ENCODE data around the gene VPS8.

The VPS8 gene

DNA sequence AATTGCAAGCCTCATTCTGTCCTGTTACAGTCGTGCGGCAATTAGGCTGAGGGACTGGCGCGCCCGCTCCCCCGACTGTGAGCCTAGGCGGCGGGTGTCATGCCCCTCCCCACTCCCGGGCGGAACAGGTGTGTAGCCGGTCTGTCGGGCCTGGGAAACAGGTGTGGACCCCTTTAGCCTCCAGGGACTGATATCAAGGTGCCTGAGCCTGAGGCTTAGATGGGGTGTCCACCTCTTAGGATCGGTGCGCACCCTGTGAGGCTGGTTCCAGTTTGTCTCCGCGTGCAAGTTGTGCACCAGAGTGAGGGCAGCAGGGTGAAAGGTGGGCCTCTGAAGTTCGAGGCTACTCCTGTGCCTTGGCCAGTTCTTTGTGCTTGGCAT, 686 bp downstream of the VPS8 start:
- no peak for DNase-seq (ENCODE audit: low read depth)

DNA sequence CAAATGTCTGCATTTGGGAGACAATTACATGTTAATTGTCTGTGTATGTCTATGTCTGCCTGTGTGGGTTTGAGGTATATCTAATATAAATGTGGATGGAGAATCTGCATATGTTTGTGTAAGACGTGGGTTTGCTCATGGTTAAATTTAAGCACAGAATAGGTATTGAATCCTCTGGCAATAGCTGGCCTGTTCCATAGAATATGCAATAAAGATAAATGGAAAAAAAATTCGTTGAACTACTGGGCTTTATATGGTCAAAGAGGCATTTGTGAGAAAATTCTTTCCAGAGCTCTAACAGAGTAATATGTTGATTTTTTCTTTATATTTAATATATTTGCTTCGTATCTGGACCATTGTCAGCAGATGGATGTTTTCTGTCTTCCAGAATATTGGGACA, 1.4 kb downstream of the VPS8 start:
- DNase-seq (ENCODE audit: low read depth) = no peak

DNA sequence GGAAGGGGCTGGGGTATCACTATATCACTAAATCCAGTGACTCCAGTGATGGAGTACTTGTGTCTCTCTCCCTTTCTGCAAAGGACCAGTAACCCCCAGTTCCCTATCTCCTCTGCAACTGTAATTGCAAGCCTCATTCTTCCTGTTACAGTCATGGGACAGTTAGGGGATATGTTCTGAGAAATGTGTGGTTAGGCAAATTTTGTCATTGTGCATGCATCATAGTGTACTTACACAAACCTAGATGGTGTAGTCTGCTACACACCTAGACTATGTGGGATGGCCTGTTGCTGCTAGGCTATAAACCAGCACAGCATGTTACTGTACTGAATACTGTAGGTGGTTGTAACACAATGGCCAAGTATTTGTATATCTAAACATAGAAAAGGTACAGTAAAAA, 2.2 kb downstream of the VPS8 start:
- DNase-seq (ENCODE audit: low read depth) = no peak

DNA sequence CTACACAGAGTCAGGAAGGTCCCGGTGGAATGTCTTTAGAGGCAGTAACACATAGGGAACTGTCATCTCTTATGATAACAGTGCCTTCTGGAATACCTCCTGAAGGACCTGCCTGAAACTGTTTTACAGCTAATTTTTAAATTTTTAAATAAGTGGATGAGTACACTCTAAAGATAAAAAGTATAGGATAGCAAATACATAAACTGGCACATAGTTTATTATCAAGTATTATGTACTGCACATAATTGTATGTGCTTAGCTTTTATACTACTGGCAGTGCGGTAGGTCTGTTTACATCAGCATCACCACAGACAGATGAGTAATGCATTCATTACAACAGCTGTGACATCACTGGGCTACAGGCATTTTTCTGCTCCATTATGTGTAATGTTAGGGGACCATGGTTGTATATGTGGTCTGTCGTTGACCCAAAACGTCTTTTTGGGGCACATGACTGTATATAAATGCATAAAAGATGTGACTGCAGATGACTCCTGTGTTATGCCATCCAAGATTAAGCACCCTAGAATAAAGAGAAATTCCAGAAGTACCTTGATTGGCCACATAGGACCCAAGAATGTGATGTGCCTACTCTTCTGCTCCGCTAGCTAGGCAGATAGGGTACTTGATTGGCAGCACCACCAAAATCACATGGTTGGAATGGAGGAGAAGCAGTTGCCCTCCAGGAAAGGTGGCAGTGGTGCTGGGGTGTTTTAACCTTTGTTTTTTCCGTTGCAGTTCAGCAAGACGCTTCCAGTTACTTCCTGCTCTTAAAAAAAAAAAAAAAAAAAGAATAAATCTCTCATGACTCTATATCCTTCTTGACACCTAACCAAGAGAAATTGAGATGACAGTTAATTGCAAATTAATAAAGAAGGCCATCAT, 3.3 kb downstream of the VPS8 start:
- DNase-seq (ENCODE audit: low read depth) = no peak

DNA sequence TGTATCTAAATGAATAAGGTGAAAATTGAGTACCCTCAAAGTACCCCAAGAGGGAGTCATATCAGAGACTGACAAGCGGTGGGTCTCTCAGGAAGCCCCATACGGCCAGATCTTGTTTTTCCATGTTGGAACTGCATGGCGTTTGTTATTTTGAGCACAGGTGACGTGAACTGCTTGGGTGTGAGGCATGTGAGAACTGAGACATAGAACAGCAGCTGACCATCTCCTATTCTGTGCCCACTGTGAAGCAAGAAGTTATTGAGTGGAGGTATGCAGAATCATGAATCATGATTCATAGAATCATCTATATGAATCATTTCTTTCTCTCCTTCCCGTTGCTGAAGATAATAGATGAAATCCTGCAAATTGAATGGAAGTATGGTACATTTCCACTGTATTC, 4.6 kb downstream of the VPS8 start:
- no peak for DNase-seq (ENCODE audit: low read depth)

DNA sequence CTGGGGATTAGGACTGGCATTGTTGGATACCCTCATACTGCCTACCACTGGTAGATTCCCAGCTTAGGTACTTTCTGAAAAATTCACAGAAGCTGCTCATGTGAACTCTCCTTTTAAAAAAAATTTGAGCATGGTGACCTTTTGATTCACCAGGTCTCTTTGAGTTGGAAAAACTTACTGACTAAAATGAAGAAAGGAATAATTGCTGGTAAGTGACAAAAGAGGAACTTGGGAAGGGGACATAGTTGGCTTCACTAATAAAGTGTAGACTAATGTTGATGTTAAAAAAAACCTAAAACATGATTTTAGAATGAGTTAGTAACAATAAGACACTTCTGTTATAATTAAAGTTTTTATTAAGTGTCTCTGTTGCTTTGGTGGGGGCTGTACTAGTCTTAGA, 8.6 kb downstream of the VPS8 start:
- no peak for DNase-seq (ENCODE audit: low read depth)

DNA sequence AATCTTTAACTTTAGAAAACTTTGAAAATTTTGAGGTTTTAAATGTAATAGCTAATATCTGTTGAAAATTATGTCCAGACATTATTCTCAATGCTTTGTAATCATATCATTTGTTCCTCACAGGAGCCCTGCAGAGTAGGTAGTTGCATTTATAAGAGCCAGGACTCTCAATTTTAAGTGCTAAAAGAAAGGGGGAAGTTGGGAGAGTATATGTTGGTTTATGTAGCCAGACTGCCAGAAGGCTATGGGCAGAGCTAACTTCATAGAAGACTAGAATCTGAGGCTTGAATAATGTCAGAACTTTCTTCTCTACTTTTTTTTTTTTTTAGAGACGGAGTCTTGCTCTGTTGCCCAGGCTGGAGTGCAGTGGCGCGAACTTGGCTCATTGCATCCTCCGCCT, 9.1 kb downstream of the VPS8 start:
- no peak for DNase-seq (ENCODE audit: low read depth)

DNA sequence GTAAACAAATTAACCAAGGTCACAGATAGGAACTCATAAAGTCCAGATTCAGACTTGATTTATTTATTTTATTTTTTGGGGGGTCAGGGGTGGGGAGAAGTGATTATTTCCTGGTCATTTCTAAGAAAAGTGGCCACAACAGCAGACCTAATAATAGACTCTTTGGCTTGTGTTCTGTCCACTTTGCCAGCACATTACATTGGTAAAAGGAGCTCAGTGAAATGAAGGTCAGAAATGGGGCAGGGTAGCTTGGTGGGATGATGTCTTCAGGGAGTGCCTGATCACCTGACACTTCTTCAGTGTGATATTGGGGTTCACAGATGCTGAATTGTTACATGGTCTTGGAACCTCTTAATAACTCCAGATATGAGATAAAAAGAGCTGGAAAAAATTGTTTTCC, 10.1 kb downstream of the VPS8 start:
- no peak for DNase-seq (ENCODE audit: low read depth)

DNA sequence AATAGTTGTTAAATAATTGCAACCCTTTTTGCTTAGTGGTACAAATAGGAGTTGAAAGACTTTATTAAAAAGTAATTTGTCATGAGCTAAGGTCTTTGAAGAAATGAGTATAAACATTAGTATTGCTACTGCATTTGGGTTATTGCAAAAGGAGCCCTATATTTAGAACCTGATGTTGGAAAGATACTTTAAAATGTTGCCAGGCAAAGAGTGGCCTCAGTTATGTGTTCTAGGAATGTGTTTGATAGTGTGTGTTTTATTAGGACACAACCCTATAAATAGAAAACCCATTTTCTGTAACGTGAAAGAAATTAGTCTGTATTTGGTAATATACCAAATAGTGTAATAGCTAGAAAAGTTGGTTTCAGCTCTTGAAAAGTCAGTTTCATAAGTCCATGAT, 10.7 kb downstream of the VPS8 start:
- no peak for DNase-seq (ENCODE audit: low read depth)

DNA sequence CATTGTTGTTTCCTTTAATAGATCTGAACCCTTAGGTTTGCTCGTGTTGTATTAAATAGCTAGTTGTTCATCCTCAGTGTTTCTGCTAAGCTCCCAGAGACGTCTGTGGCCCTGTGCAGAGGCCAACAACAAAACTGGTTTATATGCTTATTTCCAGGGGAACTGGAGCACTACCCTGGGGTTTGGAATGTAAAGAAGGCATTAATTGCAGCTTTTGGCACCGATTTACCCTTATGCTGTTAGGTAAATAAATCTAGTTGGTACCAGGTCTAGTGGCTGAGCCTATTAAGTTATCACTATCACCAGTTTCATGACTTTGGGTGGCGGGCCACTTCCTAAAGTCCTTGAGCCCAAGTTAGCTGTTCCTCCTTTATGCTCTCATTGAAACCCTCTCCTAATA, 12.0 kb downstream of the VPS8 start:
- DNase-seq (ENCODE audit: low read depth) = no peak

DNA sequence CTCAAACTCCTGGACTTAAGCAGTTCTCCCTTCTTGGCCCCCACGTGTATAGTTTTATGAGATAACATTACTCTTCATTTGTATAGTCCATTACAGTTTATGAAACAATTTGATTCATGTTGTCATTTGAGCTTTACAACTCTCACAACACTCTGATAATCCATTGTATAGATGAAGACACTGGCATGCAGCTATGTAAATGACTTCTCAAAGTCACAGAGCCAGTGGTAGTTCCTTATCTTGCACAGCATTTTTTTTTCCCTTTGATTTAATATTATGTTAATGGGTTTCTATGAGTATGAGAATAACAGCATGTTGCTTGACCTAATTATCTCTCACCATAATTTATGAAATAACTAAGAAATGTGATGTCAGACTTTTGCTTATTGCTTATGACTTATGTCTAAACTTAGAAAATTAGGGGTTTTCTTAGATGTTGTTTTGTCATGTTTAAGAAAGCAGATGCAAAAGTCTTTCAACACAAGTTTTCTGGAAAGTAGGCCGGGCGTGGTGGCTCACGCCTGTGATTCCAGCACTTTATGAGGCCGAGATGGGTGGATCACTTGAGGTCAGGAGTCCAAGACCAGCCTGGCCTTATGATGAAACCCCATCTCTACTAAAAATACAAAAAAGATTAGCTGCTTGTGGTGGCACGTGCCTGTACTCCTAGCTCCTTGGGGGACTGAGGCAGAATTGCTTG, 13.3 kb downstream of the VPS8 start:
- DNase-seq (ENCODE audit: low read depth) = no peak

DNA sequence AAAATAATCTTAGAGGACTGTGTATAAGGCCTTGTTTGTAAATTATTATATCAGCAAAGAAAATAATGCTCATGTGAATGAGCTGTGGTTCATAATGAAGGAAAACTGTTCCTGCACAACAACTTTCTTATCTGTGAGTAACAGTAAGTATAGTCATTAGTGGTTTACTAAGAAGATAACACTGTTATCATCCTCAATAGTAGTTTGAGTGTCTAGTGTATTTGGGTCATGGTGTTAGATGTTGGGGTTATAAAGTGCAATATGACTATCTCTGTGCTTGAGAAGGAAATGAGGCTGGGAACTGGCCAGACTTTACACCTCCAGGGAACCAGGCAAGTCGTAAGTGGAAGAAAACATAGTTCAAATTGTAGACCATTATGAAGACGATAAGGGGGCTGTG, 15.6 kb downstream of the VPS8 start:
- DNase-seq (ENCODE audit: low read depth) = no peak

DNA sequence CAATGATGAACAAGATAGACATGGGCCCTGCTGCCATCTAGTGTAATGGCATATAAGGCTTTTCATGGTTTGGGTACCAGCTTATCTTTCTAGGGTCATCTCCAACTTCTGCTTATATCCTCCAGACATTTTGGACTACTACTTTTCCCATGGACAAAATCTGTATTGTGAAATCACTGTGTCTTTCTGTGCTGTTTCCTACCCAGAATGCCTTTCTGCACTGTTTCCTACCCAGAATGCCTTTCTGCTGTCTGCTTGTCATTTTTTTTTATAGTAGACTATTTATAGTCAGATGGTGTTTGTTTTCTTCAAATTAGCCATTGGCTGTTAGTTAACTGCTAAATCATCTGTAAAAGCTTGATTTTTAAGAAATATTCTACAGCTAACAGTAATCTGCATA, 20.1 kb downstream of the VPS8 start:
- no peak for DNase-seq (ENCODE audit: low read depth)

DNA sequence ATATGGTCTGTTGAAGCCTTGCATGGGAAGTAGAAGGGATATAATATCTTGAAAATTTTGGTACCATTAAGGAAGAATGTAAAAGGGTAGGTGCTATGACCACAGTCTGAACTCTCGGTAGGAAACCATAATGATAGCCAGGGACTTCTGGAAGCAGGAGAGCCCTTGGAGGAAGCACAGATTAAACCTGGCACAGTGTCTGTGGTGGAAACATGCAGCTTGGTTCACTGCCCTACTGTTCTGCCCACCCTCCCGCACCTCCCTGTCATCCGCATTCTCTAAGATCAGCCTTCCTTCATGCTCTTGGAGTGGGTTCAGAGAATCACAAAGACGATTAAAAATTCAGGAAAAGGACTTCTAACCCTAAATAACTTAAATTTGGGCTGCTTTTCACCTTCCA, 20.9 kb downstream of the VPS8 start:
- DNase-seq (ENCODE audit: low read depth) = no peak

DNA sequence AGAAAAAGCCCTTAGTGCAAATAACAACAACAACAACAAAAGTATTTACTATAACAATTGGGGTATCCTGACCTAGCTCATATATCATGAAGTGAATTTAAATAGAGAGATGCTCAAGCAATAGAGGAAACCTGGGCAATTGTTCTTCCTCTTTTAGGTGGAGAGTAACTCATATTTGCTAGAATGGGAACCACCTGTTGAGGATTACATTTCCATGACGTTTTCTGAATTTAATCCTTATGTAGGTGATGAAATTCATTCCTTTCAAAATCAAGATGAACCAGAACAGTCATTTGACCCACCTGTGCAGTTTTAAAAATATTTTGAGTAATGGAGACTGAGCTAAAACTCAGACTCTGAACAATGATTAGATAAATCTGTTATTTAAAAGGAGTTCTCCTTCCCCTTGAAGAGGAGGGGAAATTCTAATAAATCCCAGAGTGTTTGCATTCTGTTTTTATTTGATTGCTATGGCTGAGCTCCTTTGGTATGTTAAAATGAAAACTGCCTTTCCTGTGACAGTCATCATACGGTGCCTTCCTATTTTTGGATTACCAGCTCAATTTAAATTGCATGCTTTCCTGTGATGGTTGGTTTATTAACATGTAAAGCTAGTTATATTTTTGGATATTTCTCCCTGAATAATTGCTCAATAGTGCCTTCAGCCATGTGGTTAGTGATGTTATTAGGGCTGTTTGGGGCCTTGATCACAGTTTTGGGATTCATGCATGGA, 24.3 kb downstream of the VPS8 start:
- no peak for DNase-seq (ENCODE audit: low read depth)

DNA sequence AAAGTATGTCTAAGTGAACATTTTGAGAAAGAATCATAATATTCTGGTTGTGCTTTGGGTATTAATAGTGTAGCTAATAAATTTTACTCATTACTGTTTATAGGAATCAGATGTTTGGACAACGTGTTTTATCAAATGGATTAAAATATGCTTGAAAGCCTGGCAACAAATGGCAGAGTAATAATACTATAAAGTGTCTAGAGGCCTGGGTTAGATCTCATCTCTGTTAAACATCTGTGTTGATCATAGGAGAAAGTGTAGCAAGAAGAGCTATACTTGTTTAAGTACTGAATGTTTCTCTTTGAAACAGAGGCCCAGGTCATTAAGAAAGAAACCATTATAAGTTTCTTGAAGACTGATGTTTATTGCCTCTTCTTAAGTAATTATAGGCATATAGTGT, 30.5 kb downstream of the VPS8 start:
- no peak for DNase-seq (ENCODE audit: low read depth)

DNA sequence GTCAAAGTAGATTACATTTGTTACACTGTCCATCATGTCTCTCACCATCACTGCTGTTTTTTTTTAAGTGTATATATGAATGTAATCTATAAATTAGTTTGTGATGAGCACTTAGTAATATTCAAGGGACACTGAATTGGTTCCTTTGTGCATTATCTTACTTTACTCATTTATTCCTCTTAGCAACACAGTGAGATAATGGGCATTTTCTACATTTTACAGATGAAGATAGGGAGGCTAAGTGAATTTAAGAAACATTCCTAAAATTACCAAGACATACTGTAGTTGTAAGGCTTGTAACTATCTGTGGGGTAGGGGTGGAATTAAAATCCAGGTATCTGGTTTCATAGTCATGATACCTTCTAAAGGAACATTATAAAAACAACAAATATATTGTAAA, 33.9 kb downstream of the VPS8 start:
- no peak for DNase-seq (ENCODE audit: low read depth)

DNA sequence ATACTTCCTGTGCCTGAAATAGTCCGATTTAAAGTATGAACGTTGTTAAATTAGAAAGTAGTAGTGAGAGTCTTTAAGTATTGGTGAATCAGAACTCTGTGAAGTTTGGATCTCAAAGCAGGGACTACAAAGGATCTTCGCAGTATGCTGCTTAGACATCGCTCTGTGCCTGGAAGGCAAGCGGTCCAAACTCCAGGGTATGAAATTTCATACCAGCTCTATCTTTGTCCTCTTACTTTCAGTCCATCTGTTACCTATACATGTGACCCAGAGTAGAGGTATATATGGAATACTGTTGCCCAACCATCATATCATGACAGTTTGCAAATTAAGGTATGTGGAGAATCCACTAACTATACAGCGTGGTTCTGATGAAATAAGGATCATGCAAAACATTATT, 34.5 kb downstream of the VPS8 start:
- DNase-seq (ENCODE audit: low read depth) = no peak

DNA sequence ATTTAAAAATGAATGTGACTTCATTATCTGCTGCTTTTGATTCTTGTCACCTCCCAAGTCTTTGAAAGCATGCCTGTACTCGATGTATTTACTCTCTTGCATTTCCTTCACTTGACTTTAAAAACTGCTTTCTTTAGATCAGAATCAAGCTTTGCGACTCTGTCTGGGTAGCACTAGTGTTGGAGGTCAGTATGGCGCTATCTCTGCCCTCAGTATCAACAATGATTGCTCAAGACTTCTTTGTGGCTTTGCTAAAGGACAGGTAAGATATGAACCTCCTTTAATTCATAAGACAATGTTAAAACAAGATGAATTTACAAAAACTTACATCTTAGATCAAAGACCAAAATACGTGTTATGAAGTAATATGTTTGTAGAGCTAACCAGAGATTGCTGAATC, 37.0 kb downstream of the VPS8 start:
- no peak for DNase-seq (ENCODE audit: low read depth)

DNA sequence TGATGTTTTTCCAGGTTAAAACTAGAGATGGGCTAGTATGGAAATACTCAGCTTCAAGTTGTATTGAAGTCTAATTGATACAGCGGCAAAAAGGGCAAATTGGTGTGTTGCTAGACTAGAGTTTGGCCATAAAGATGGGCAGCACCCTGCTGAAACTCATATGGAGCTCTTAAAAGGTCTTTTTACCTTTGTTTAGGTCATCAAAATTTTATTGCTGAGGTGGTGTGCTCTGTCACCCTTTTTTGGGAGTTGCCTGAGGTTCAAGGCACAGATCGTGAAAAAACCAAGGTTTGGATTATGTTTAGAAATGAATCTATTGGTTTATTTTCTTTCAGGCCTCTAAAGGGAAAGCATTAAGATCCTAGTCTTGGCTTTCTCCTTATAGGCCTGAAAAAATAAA, 38.2 kb downstream of the VPS8 start:
- no peak for DNase-seq (ENCODE audit: low read depth)

DNA sequence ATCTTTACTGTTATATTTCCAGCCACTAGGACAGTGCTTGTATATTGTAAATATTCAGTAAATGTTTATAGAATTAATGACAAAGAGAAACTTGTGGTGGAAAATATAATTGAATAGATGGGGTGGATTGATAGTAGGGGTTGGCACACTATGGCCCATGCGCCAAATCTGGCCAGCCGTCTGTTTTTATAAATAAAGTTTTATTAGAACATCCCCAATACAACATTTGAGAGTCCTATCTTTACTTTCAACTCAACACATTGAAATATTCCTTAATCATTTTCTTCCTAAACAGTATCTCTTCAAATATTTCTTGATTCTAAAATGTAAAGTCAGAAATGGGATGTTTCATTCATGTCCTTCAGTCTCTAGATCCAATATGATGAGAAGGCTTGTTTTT, 45.1 kb downstream of the VPS8 start:
- no peak for DNase-seq (ENCODE audit: low read depth)

DNA sequence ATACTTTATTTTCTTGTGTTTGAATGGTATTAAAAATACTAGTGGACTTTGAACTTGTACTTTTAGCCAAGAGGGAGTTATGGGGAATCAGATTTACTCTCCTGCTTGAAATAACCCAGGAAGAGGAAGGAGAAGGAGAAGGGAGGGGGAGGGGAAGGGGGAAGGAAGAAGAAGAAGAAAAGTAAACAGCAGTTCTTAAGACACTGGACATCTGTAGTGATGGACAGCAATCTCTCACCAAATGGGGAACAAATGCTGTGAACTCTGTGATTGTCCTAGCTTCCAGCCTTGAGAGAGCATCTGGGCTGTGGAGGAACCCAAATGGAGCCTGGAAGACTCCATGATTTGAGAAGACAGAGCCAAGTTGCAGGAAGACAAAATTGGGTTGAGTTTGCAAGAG, 52.0 kb downstream of the VPS8 start:
- no peak for DNase-seq (ENCODE audit: low read depth)

DNA sequence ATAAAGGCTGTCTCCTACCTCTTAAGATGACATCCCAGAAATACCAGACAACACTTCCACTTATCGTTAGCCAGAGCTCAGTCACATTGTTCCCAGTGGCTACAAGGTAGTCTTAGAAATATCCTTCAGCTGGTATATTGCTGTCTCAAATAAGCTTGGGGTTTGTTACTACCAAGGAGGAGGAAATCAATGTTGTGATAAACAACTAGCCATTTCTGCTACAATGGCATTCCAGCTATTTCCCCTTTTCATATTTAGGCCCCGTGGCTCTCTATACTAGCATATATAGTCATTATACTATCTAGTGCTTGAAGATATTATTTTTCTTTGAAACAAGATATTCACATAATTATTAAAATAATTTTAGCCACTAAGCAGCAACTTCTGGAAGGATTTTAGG, 56.5 kb downstream of the VPS8 start:
- no peak for DNase-seq (ENCODE audit: low read depth)
